Colonic mucosa (tissue), 4 donors: ENCODE results near the gene TUBGCP2. TPM values are rescaled to one million over a fixed set of nuclear protein-coding genes. Genes with fewer than 3 reads are reported as not detected.

Source experiments
- DNase-seq: peaks from one replicate; pipeline ENCODE4 v3.0.0-alpha.2; 2020
- H3K27ac ChIP-seq: fragments of 200-600 bp; one replicate; pipeline ENCODE4 v1.8.0; 2021
- H3K27me3 ChIP-seq: fragments of 200-600 bp; one replicate; pipeline ENCODE4 v1.8.0; 2021
- H3K36me3 ChIP-seq: fragments of 200-600 bp; one replicate; pipeline ENCODE4 v1.8.0; 2021
- H3K4me1 ChIP-seq: fragments of 200-600 bp; one replicate; pipeline ENCODE4 v1.8.0; 2021; ENCODE audit warnings: mild to moderate bottlenecking
- H3K4me3 ChIP-seq: fragments of 200-600 bp; one replicate; pipeline ENCODE4 v1.8.0; 2021
- H3K9ac ChIP-seq, 2 donors: one replicate each; pipeline ENCODE4 v1.7.0; 2013; ENCODE audit warnings: control low read depth in 2 of 2, low read depth in 2 of 2, low read length in 2 of 2
- H3K9me3 ChIP-seq: fragments of 200-600 bp; one replicate; pipeline ENCODE4 v1.8.0; 2021
- CTCF ChIP-seq: fragments of 200-600 bp; IDR thresholded peaks from one replicate; pipeline ENCODE4 v1.8.0; 2022; ENCODE audit warnings: antibody characterized with exemption, mild to moderate bottlenecking
- intact Hi-C: fragments of 100-400 bp; cut with DNase I; formaldehyde crosslinking; loops from one replicate; pipeline ENCODE4 v1.14.1; 2022
- total RNA-seq, 2 donors: library from RNA; stranded (reverse); fragmentation: NEBNext Ultra II Directional in 1 of 2; extraction: Animal tissue kit (Norgen Biotek cat#: 25700) in 1 of 2; gene quantifications; one replicate each; pipeline ENCODE4 v1.2.1, GENCODE V29; 2021
- donor health status: healthy.
- donor health status: DM: no; HTN: no; CAD: no.
- donor health status: DM: no; HTN: no; CAD: no.

TUBGCP2 gene
- total RNA-seq, 2 donors from 2014 or later = 64.7 to 67.5 TPM

- Histone ChIP-seq H3K9ac (no peak overlapping the region), H3K27ac (no peak overlapping the region), H3K4me3 (no peak overlapping the region), H3K9me3 (no peaks in the 10 kb centered on the region), H3K36me3 (no peaks in the 10 kb centered on the region), H3K4me1 (no peaks in the 10 kb centered on the region), H3K27me3 (peaks cover 3% of the 10 kb centered on the region)
- DNase-seq = no peak
- intact Hi-C loops = no loop called here
- TF ChIP-seq CTCF = no peak
Measured at GRCh38 chr10:133270773-133271297, 37.8 kb downstream of the TUBGCP2 start.

- H3K36me3 ChIP-seq = no peaks in the 10 kb centered on the region
Measured at GRCh38 chr10:133270204-133270603, 38.5 kb downstream of the TUBGCP2 start.

GRCh38 chr10:133269367-133269766 lies 39.3 kb downstream of the TUBGCP2 start:
- no peak overlapping the region for H3K9ac ChIP-seq
- no peaks in the 10 kb centered on the region for H3K9me3 ChIP-seq
- H3K27ac ChIP-seq = no peak overlapping the region
- H3K4me1 ChIP-seq = peaks cover 1% of the 10 kb centered on the region
- DNase-seq = no peak
- H3K36me3 ChIP-seq = no peaks in the 10 kb centered on the region
- no peaks in the 10 kb centered on the region for H3K27me3 ChIP-seq
- no peak for TF ChIP-seq CTCF
- intact Hi-C loops = no loop called here
- H3K4me3 ChIP-seq = no peak overlapping the region

More at GRCh38 chr10:133270204-133270603, 38.5 kb downstream of the TUBGCP2 start:
- no peak for DNase-seq
- Histone ChIP-seq H3K4me1 (no peaks in the 10 kb centered on the region), H3K27ac (no peak overlapping the region), H3K9ac (no peak overlapping the region), H3K9me3 (no peaks in the 10 kb centered on the region), H3K4me3 (no peak overlapping the region), H3K27me3 (no peaks in the 10 kb centered on the region)
- intact Hi-C loops = no loop called here
- no peak for TF ChIP-seq CTCF

GRCh38 chr10:133268532-133268931 lies 40.1 kb downstream of the TUBGCP2 start:
- Histone ChIP-seq H3K9me3 (no peaks in the 10 kb centered on the region), H3K4me1 (peaks cover 5% of the 10 kb centered on the region), H3K4me3 (no peak overlapping the region), H3K36me3 (no peaks in the 10 kb centered on the region), H3K27ac (no peak overlapping the region), H3K27me3 (no peaks in the 10 kb centered on the region), H3K9ac (no peak overlapping the region)
- no peak for TF ChIP-seq CTCF
- no peak for DNase-seq
- intact Hi-C loops = no loop called here

- H3K4me3 ChIP-seq = no peak overlapping the region
- TF ChIP-seq CTCF = no peak
- no peaks in the 10 kb centered on the region for H3K27me3 ChIP-seq
- intact Hi-C loops = no loop called here
- no peak for DNase-seq
- H3K4me1 ChIP-seq = peaks cover 9% of the 10 kb centered on the region
- no peak overlapping the region for H3K9ac ChIP-seq
- H3K27ac ChIP-seq = no peak overlapping the region
- H3K9me3 ChIP-seq = no peaks in the 10 kb centered on the region
- H3K36me3 ChIP-seq = no peaks in the 10 kb centered on the region
Measured at GRCh38 chr10:133267829-133268228, 40.8 kb downstream of the TUBGCP2 start.
